Myometrial cell (primary cell): ENCODE data around the gene TEDC1. TPM values are rescaled to one million over a fixed set of nuclear protein-coding genes. Genes with fewer than 3 reads are reported as not detected.

Experiments
- total RNA-seq: library from RNA; depleted of rRNA; stranded (reverse); fragments of >200 nt; gene quantifications from 2 replicates; pipeline ENCODE4 v1.2.3, GENCODE V29; 2015

The TEDC1 gene, protein sequence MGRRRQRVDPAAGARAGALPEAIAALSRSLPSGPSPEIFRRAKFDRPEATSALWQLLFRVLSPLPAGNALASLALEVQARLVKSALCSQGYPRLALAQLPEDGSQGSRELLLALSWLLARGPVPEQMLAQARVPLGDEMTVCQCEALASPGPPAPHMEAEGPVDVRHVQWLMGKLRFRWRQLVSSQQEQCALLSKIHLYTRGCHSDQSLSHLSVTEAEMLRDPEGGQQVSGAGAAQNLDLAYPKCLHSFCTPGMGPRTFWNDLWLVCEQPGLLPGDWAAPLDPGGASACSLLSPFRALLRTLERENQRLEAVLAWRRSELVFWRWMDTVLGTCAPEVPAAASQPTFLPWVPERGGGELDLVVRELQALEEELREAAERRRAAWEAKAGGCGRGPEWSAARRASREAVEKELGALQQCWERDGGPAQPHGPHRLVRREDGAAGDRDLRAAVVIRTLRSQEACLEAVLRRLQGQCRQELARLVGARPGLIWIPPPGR
- total RNA-seq, result 9.6 and 12.4 TPM in 2 replicates

DNA sequence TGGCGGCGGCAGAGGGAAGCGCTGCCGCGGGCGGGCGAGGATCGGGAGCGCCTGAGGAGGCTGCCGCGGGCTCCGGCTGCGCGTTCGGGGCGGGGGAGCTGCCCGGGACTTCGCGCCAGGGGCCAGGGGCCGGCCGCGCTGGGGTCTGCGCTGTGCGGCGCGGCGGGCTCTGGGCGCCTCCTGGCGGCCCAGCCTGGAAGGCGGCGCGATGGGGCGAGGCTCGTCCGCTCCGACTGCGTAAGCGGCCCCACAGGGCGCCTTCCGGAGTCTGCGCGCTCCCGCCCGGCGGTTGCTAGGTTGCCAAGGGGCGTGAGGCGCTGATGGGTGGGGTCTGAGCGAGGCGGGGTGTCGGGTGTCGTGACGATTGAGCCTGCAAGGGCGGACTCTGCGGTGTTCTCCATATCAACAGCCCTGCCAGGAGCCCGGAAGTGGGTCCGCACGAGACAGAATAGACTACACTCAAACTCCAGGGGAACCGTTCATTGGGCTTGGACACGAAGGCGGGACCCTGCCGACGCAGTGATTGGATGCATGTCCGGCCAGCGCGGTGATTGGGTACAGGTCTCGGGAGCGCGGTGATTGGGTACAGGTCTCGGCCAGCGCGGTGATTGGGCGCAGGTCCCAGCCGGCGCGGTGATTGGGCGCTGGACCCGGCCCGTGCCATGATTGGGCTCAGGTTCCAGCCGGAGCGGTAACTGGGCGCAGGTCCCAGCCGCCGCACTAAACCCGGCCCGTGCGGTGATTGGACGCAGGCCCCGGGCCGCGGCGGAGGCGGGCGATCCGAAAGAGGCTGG lies at the start of gene TEDC1:
TSS of gene TEDC1 (plus strand) at position 675 of the 794 bp plus-strand sequence. CDS start 130 bp downstream, outside the sequence.

DNA sequence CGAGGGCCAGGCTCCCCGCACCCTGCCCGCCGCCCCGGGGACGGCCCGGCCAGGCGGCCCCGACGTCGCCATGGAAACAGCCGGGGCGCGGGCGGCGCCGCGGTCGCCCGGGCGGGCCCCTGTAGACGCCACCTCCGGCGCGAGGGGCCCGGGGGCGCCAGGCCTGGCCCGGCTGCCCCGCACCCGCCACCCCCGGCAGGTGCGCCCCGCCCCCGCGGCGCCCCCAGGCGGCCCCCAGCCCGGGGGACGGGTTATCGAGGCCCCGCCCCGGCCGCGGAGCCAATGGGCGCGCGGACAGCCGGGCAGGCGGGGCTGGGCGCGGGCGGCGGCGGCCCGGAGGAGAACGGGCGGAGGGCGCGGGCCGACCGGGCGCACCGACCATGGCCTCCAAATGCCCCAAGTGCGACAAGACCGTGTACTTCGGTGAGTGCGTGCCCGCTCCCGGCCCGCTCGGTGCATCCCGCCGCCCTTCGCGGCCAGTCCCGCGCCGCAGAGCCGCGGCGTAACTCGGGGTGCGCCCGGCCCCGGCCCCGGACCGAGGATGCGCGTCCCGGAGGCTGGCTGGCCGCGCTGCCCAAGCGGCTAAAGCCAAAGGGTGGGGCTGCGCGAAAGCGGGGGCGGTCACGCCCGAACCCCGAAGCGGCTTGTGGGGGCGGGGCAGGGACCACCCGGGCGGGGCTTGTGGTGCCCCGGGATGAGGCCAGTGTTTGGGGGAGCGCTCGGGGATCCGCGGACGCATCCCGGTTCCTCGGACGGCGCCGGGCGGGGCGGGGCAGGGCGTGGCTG lies 16.4 kb upstream of the TEDC1 start, which contains the start of gene CRIP2:
TSS of gene CRIP2 (plus strand) at position 339 of the 786 bp plus-strand sequence. CDS start at position 381, 42 bp downstream.

DNA sequence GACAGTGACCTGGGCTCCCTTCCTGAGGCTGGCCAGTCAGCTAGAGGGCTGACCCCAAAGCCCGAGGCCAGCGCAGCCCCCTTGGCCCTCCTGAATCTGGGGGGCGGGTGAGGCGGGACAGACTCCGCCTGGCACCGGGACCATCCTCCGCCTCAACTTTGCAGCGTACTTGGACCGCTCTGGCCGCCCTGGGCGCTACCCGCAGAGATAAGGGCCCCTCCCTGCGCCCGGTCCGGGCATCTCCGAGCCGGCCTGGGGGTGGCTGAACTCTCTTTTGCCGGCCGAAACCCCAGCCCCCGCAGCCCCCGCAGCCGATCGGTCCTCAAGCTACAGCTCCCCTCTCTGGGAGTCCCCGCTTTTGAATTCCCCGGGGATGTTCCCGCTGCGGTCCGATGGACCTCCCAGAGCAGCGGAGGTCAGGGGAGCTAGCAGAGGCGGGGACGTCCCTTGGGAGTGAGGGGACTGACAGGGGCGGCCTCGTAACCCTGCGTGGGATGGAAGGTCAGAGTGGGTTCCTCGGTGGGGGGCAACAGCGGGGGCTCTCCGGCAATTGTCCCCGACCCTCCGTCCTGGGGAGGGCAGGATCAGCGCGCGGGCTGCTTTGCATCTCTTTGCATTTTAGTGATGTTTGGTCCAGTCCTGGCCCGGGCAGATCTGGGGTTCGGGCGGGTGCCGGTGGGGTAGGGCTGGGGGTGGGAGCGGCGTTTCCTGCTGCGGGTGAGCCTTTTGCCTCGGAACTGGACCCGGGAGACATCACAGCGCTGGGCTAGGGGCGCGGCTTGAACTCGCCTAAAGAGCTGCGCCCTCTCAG lies 4.7 kb upstream of the TEDC1 start, which contains the start of gene CRIP1:
TSS of gene CRIP1 (plus strand) at position 724 of the 811 bp plus-strand sequence. CDS start 374 bp downstream, outside the sequence.

DNA sequence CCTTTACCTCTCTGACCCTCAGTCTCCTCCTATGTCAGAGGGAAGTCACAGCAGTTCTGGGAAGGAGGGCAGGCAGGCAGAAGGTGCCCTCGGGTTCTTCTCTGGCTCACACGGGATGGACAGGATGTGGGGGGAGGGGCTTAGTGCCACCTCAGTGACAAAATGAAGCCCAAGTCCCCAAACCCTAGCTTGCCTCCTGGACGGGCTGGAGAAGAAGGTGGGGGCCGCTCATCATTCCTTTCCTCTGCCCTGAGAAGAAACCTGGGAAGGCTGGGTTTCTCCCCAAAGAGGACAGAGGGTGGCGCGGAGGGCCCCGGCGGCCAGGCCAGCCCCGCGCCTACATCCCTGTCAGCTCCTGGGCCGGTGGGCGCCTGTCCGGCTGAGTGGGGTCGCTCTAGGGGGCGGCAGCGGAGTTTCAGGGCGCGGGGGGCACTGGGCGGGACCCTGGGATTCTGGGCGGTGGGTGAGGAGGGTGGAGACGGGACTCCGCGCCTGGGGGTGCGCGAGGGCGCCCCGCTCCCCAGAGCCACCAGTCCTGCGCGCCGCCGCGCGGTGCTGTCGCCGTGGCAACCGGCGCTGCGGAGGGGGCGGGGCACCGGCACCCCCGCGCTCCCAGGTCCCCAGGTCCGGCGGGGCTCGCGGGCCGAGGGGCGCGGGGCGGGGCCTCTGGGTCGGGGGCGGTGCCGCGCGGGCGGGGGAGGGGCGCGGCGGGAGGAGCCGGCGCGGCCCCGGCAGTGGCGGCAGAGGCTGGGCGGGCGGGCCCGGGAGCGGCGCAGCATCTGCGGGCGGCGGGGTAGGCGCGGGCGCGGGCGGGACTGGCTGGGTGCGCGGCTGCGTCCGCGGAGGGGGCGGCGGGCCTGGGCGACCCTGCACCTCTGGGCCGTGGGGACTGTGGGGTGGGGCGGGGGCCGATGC lies 35.1 kb downstream of the TEDC1 start, which contains the start of gene TMEM121:
TSS of gene TMEM121 (plus strand) at position 723 of the 915 bp plus-strand sequence. CDS start 2,252 bp downstream, outside the sequence.

Other genes with a start within 250 kb of the TEDC1 start
- 56.0 and 80.1 TPM in 2 replicates for gene BTBD6, start 242.7 kb upstream of the TEDC1 start, total RNA-seq
- 25.0 and 26.8 TPM in 2 replicates for gene BRF1, start 190.2 kb upstream of the TEDC1 start, total RNA-seq
- 46.4 and 47.1 TPM in 2 replicates for gene PACS2, start 176.5 kb upstream of the TEDC1 start, total RNA-seq
- 0.35 TPM in 1 of 2 replicates, not detected in the other for gene TEX22, start 92.7 kb upstream of the TEDC1 start, total RNA-seq
- gene MTA1, start 71.4 kb upstream of the TEDC1 start, total RNA-seq, result 32.6 and 43.8 TPM in 2 replicates
- 82.4 and 122 TPM in 2 replicates for gene CRIP2, start 16.4 kb upstream of the TEDC1 start, total RNA-seq
- 0.53 TPM in 1 of 2 replicates, not detected in the other for gene CRIP1, start 4.4 kb upstream of the TEDC1 start, total RNA-seq
- 6.2 and 11.2 TPM in 2 replicates for gene TMEM121, start 35.3 kb downstream of the TEDC1 start, total RNA-seq